Stimulated activated effector memory CD8-positive, alpha-beta T cell treated with anti-CD3 and anti-CD28 coated beads, Interleukin-12 subunit alpha, Interleukin-12 subunit beta, amount 100 ng/mL, for 72 hours (primary cell): ENCODE results near the gene CD101.
A peak's percentile ranks its signal among the peaks of the same experiment; 100 is the strongest.

ENCODE experiments used
- ATAC-seq: fragments of 150-1000 bp; cut with Tn5 transposase; 2 replicates; pipeline ENCODE4 v1.10.0; 2021
- DNase-seq, 2 donors: peaks; one replicate each; pipeline ENCODE4 v3.0.0; 2021 to 2022; ENCODE audit warnings: low spot score in 2 of 2
- H3K27ac Mint-ChIP-seq: one replicate; pipeline ENCODE4 v1.8.0; 2022; ENCODE audit warnings: mild to moderate bottlenecking, mixed read lengths
- H3K36me3 Mint-ChIP-seq: one replicate; pipeline ENCODE4 v1.8.0; 2022; ENCODE audit warnings: mild to moderate bottlenecking, mixed read lengths
- H3K4me1 Mint-ChIP-seq: one replicate; pipeline ENCODE4 v1.8.0; 2022; ENCODE audit warnings: mixed read lengths
- H3K4me3 Mint-ChIP-seq: one replicate; pipeline ENCODE4 v1.8.0; 2022; ENCODE audit warnings: mild to moderate bottlenecking, mixed read lengths
- H3K9me3 Mint-ChIP-seq: one replicate; pipeline ENCODE4 v1.8.0; 2022; ENCODE audit warnings: mixed read lengths

Gene CD101

DNA sequence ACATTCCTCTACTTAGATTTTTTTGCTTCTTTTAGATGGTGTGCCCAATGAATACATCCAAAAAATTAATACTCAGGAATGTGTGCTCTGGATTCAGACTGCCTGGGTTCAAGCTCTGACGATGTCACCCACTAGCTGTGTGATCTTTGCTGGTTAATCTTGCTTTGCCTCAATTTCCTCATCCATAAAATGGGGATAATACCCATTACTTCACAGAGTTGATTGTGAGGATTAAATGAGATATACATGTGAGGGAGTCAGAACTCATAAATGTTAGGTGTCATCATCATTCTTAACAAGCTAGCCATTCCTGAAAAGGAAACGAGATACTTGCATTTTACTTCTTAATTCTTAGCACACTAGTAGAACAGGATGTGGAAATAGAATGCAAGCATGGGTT lies 45.7 kb downstream of the CD101 start:
- Mint-ChIP-seq H3K27ac (no peak overlapping the region), H3K4me1 (peaks cover 14% of the 10 kb centered on the region), H3K9me3 (peaks cover 2% of the 10 kb centered on the region), H3K36me3 (peaks cover 2% of the 10 kb centered on the region), H3K4me3 (no peak overlapping the region)
- DNase-seq, result no peak
- ATAC-seq, result no peak

DNA sequence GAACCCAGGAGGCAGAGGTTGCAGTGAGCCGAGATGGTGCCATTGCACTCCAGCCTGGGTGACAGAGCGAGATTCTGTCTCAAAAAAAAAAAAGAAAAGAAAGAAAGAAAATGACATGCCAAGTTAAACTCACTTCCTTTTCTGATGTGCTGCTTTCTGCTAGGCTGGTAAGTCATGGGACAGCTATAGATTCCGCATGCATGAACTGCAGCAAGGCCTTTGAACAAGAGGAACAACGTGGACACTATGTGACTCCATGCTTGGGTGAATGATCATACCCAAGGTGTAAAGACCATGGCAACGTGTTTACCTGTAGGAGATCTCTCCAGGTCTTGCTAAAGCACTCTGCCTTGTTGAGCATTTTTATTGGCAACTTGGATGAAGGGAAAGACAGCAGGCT lies 48.3 kb downstream of the CD101 start:
- Mint-ChIP-seq H3K36me3 (peaks cover 7% of the 10 kb centered on the region), H3K9me3 (no peaks in the 10 kb centered on the region), H3K4me3 (no peak overlapping the region), H3K4me1 (peaks cover 18% of the 10 kb centered on the region), H3K27ac (no peak overlapping the region)
- DNase-seq (no peak), ATAC-seq (no peak)

DNA sequence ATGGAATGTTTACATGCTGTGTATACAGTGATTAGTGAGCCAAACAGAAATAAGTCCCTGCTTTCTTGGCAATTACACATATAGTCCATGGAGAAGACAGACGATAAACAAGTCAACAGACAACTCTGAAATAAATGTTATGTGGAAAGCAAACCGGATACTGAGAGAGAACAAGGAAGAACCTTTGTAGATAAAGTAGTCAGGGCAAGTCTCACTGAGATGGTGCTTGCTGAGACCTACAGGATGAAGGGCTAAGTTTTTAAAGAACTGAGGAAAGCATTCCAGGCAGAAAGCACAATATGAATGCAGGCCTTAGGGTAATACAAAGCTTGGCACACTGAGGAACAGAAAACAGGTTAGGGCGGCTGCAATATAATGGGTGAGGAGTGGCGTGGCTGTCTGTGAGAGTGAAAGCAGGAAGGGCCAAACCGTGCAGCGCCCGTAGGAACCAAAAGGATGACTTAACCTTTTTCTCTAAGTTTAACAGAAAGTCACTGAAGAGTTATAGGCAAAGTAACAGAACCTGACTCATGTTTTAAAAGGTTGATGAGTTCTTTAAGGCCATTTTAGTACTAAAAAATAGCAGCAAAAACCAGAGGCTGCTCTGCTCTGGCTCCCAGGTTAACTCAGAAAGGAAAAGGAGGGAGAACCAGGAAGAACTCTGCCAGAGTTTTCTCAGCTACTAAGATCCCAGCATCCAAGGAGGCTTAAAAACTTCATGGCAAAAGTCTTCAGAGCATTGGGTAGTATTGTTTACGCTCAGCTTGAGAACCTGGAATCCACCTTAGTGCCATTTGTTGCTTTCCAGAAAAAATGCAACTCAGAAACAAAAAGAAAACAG lies 49.9 kb downstream of the CD101 start:
- peaks cover 18% of the 10 kb centered on the region for H3K4me1 Mint-ChIP-seq
- H3K4me3 Mint-ChIP-seq, result peak overlapping the region; percentile 46
- H3K36me3 Mint-ChIP-seq, result peaks cover 7% of the 10 kb centered on the region
- no peaks in the 10 kb centered on the region for H3K9me3 Mint-ChIP-seq
- ATAC-seq, result peak; percentile 85
- peak overlapping the region; percentile 75 for H3K27ac Mint-ChIP-seq
- peak in 1 of 2 donors; percentile 56 for DNase-seq

DNA sequence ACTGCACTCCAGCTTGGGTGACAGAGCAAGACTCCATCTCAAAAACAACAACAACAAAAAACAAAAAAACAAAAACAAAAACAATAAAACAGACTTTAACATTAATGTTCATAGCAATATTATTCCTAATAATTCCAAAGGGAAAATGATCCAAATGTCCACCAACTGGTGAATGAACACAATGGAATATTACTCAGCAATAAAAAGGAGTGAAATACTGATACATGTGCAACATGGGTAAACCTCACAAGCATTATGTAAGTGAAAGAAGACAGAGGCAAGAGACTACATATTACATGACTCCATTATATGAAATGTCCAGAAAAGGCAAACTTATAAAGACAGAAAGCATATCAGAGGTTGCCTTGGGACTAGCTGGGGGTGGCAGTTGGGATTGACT lies 52.5 kb downstream of the CD101 start:
- peaks cover 7% of the 10 kb centered on the region for H3K36me3 Mint-ChIP-seq

DNA sequence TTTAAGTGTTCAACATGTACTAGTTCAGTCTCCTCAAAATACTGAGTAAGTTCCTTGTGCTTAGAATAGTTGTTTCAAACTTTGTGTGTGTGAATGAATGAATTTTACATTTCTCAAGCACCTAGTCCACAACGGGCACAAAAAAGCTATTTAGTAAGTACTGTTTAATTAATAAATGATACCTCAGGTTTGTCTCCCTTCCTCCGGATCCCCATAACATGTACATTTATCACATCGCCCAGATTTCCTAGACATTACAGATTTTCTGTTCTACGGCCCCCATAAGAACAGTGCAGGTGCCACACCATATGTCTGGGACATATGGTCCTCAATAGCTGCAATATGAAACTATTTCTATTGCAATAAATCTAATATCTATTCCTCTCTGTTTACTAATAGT lies 57.2 kb downstream of the CD101 start:
- no peak for ATAC-seq
- Mint-ChIP-seq H3K36me3 (peaks cover 19% of the 10 kb centered on the region), H3K9me3 (no peaks in the 10 kb centered on the region), H3K27ac (no peak overlapping the region), H3K4me1 (peaks cover 33% of the 10 kb centered on the region), H3K4me3 (no peak overlapping the region)
- DNase-seq, result no peak

More for the DNA sequence above, 52.5 kb downstream of the CD101 start:
- no peak for ATAC-seq
- no peak for DNase-seq
- H3K4me3 Mint-ChIP-seq, result no peak overlapping the region
- H3K9me3 Mint-ChIP-seq, result no peaks in the 10 kb centered on the region
- H3K4me1 Mint-ChIP-seq, result peaks cover 23% of the 10 kb centered on the region
- no peak overlapping the region for H3K27ac Mint-ChIP-seq

DNA sequence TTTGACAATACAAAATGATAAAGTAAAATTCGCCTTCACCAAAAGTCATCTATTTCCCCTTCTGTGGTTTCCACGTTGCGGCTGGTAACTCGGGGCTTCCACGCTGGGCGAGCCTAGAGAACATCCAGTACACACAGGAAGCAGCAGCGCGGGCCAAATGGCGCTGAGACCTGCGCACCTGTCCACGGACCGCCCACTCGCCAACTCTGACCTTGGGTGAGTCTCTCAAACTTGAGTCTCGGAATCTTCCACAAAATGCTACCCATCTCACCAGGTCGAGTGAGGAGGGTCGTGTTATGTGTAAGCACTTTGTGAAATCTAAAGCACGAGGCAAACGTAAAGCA lies 57.7 kb downstream of the CD101 start:
- ATAC-seq, result peak; percentile 50
- H3K4me3 Mint-ChIP-seq, result no peak overlapping the region
- no peak overlapping the region for H3K27ac Mint-ChIP-seq
- peaks cover 33% of the 10 kb centered on the region for H3K4me1 Mint-ChIP-seq
- peak; percentile 45 to 87 for DNase-seq
- no peaks in the 10 kb centered on the region for H3K9me3 Mint-ChIP-seq
- peaks cover 24% of the 10 kb centered on the region for H3K36me3 Mint-ChIP-seq

DNA sequence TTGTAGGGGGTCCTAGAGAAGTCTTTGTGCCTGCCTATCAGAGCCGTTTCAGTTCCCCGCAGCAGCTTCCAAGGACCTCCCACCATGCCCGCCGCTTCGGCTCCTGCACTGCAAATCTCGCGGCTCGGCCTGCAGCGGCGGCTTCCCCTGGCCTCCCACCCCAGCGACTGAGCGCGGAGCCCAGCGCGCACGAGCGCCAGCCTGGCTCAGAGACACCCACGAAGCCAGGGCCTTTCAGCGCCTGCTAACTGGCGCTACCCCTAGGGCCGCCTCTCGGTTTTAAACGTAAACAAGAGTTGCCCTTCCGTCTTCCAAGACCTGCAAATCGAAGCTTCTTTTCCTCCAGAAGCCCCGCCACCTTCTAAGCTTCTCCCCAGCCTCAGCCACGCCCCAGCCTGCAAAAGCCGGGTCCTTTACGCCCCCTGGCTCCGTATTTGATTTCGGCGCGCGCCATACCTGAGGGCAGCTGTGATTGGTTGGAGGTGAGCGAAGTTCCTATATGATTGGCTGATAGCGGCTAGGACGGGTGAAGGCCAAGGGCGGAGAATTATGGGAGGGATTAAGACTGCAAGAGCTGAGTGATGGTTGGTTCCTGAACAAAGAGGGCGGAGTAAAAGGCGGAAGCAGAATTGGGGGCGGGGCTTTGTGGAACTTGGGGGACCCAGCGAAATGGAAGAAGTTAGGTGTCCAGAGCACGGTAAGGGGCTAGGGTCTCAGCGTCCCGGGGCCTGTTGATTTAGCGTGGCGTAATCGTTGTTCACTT lies 58.3 kb downstream of the CD101 start, which contains the start of gene TTF2:
TSS of gene TTF2 (plus strand) at position 649 of the 763 bp plus-strand sequence. CDS start at position 670, 21 bp downstream.
- Mint-ChIP-seq H3K4me3 (no peak within 1 kb of the TSS), H3K9me3 (no peaks in the 10 kb centered on the region), H3K27ac (no peak within 1 kb of the TSS), H3K36me3 (peaks cover 30% of the 10 kb centered on the region), H3K4me1 (peaks cover 33% of the 10 kb centered on the region)
- ATAC-seq (peak; percentile 97), DNase-seq (peak; percentile 83 to 98)

DNA sequence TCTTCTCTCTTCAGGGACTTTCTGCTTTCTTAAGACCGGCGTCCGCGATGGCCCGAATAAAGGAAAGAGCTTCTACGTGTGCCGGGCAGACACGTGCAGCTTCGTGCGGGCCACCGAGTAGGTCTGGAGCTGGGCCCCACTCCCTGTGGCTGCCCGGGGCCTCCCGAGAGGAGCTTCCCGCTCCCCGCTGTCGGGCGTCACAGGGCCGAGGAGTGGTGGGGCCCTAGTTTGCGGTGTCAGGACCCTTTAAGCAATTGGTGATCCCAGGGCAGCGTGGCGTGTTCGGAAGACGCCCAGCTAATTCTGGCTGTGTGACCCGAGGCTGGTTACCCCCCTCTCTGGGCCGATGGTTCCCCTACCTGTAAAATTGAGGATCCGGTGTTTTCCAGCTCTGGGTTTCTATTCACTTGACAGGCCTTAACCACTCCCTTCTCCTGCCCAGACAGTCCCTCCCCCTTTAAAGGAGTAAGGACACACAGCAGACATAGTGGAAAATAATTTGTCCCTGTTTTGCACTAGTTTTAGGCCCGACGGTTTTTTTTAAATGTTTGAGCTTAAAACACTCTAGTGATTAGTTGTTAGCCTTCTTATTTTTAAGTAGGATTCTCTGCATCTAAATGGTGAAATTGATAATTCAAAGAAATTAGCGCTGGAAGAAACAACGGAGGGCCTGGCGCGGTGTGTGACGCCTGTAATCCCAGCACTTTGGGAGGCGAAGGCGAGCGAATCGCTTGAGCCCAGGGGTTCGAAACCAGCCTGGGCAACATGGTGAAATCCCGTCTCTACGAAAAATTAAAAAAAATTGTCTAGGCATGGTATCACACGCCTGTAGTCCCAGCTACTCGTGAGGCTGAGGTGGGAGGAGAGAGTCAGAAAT lies 59.1 kb downstream of the CD101 start:
- DNase-seq (no peak), ATAC-seq (peak; percentile 4)
- H3K36me3 Mint-ChIP-seq, result peaks cover 38% of the 10 kb centered on the region
- peaks cover 33% of the 10 kb centered on the region for H3K4me1 Mint-ChIP-seq
- H3K27ac Mint-ChIP-seq, result no peak overlapping the region
- no peaks in the 10 kb centered on the region for H3K9me3 Mint-ChIP-seq
- H3K4me3 Mint-ChIP-seq, result no peak overlapping the region

DNA sequence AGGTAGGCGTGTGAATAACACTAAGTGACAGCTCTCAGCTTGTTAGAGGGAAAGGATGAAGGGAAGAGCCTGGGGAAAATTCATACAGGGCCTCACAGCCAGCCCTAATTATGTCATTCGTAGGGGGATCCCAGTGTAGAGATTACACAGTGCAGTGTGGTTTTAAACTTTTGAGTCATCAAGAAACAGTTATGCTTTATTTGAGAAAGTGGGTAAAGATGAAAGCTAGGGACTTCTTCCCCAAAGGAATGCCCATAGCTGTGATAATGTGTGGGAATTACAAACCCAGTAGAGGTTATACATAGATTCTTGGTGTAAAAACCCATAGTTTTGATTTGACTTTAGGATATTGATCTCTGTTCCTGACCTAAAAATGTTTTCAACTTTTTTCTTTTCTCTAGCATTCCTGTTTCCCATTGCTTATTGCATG lies 60.4 kb downstream of the CD101 start:
- DNase-seq (no peak), ATAC-seq (peak; percentile 50)
- H3K27ac Mint-ChIP-seq, result no peak overlapping the region
- H3K4me1 Mint-ChIP-seq, result peaks cover 33% of the 10 kb centered on the region
- H3K4me3 Mint-ChIP-seq, result no peak overlapping the region
- H3K36me3 Mint-ChIP-seq, result peaks cover 51% of the 10 kb centered on the region
- H3K9me3 Mint-ChIP-seq, result no peaks in the 10 kb centered on the region

DNA sequence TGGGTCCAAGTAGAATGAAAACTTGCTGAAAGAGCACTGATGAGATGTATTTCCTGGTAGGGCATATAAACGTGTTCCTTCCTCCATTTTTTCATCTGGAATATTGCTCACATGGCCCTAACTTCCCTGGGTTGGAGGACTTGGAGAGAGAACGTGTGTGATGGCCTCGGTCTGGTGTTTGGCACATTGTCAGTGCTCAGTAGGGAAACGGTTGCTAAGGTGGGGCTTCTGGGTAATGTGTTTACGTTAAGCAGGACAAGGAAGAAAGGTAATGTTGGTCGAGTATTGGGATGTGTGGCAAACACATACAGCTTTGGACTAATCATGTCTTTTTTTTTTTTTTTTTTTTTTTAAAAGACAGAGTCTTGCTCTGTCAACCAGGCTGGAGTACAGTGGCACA lies 64.8 kb downstream of the CD101 start:
- Mint-ChIP-seq H3K36me3 (peaks cover 83% of the 10 kb centered on the region), H3K4me1 (peaks cover 41% of the 10 kb centered on the region), H3K4me3 (no peak overlapping the region), H3K27ac (no peak overlapping the region), H3K9me3 (no peaks in the 10 kb centered on the region)
- DNase-seq (no peak), ATAC-seq (no peak)

DNA sequence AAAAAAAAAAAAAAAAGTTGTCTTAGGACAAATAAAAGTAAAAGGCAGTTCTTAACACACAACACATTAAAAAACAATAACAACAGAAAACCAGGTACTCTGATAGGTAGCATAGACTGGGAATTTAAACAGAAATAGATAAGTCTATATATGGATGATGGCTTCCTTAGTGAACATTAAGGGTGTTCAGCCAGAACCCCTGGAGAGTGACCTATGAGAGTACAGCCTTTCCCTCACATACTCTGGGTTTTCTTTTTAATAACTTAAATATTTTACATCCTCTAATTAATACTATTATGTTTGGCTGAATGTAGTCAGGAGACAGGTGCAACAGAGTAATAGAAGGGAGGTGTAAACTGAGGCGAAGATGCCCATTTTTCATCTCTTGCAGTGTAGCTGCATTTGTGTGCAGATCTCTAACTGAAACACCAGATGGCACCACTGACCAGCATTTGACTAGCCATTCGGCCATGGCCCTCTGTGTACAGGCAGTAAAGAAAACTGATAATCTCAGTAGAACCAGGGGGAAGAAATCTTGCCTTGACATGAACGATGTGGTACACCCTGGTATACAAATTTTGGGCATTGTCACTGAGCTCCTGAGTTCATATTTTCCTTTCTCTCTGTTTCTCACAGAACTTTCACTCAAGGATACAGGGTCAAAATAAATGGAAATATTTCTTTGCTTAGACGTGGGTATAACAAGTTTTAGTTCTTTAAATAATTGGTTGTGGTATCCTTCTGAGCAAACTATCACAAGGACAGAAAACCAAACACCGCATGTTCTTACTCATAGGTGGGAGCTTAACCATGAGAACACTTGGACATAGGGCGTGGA lies 66.2 kb downstream of the CD101 start:
- Mint-ChIP-seq H3K4me3 (no peak overlapping the region), H3K9me3 (no peaks in the 10 kb centered on the region), H3K36me3 (peaks cover 89% of the 10 kb centered on the region), H3K27ac (no peak overlapping the region), H3K4me1 (peaks cover 34% of the 10 kb centered on the region)
- peak in 1 of 2 donors; percentile 30 for DNase-seq
- ATAC-seq, result peak; percentile 79

DNA sequence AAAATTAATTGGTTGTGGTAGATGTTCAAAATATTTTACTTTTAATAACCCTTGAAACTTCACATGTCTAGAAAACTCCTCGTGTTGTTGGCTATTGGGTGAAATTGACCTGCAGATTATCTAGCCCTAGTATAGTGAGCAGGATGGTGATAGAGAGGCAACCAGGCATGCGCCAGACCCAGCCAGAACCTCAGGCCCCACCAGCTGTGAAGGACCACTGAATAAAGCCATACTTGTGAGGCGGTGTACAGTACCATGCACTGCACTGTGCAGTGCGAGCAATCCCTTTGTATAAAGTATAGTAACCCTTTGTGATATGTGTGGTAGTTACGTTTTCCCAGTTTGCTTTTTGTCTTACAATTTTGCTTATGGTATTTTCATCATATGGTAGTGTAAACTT lies 67.0 kb downstream of the CD101 start:
- Mint-ChIP-seq H3K36me3 (peaks cover 89% of the 10 kb centered on the region), H3K27ac (no peak overlapping the region), H3K4me1 (peaks cover 32% of the 10 kb centered on the region), H3K4me3 (no peak overlapping the region), H3K9me3 (no peaks in the 10 kb centered on the region)
- ATAC-seq, result no peak
- DNase-seq, result no peak

DNA sequence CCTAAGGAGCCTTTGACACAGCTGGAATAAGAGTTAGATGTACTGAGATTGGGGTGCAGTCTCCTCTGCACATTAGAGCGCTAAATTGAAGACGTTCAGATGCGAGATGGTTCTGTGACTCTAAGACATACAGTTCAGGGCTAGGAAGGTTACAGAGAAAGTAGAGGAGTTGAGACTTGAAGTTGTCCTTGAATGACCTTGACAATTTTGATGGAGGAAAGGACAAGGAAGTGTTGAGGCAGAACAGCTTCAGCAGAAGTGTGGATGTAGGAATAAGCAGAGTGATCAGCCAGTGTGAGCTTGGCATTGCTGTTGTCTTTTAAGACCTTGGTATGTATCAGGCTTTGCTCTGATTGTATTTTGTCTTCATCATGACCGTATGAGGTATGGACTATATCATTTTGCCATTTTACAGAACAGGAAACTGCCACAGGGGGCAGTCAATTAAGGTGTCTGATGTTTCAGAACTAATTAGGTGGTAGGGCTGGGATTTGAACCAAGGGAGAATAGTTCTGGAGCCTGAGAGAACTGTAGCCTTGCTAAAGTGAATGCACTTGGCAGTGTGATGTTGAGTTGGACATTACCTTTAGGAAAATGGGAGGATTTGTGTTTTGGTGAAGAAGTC lies 67.8 kb downstream of the CD101 start:
- H3K4me1 Mint-ChIP-seq, result peaks cover 32% of the 10 kb centered on the region
- peaks cover 88% of the 10 kb centered on the region for H3K36me3 Mint-ChIP-seq
- DNase-seq, result no peak
- H3K27ac Mint-ChIP-seq, result no peak overlapping the region
- no peak for ATAC-seq
- no peaks in the 10 kb centered on the region for H3K9me3 Mint-ChIP-seq
- no peak overlapping the region for H3K4me3 Mint-ChIP-seq

DNA sequence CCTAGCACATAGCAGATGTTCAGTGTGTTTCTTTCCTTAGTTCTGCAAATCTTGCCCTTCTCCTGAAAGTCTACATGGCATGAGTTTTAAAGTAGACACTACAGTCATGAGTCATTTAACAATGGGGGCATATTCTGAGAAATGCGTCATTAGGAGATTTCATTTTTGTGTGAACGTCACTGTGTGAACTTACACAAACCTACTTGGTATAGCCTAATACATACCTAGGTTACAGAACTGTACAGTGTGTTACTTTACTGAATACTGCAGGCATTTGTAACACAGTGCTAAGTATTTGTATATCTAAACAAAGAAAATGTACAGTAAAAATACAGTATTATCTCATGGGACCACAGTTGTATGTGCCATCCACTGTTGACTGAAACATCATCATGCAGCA lies 68.6 kb downstream of the CD101 start:
- peak; percentile 96 for ATAC-seq
- Mint-ChIP-seq H3K27ac (no peak overlapping the region), H3K36me3 (peaks cover 88% of the 10 kb centered on the region), H3K9me3 (no peaks in the 10 kb centered on the region), H3K4me3 (no peak overlapping the region), H3K4me1 (peaks cover 32% of the 10 kb centered on the region)
- no peak for DNase-seq
